ENCODE data around the gene MYO9A. TPM values are rescaled to one million over a fixed set of nuclear protein-coding genes. Genes with fewer than 3 reads are reported as not detected.

Gene MYO9A
- total RNA-seq, 2 donors from 2014 or later = 12.9 to 27.8 TPM

- H3K27me3 ChIP-seq = no peaks in the 10 kb centered on the region
- intact Hi-C loops (cut with DNase I) = no loop called here
- 90 to 93% methylated on average over 6 of the region's 6 CpGs for WGBS, 2 donors
- H3K9me3 ChIP-seq = no peaks in the 10 kb centered on the region
- no peak overlapping the region for H3K27ac ChIP-seq
- no peak for DNase-seq
- no peak overlapping the region for H3K4me3 ChIP-seq
- no peaks in the 10 kb centered on the region for H3K4me1 ChIP-seq
- no peaks in the 10 kb centered on the region for H3K36me3 ChIP-seq (replicated peaks in 1 of 2; ENCODE audit: insufficient read depth in 1 of 2, low read depth in 2 of 2)
- no peak for TF ChIP-seq CTCF (IDR thresholded peaks at IDR 0.05)
- no peak for TF ChIP-seq POLR2A (IDR thresholded peaks at IDR 0.05)
- no peak for ATAC-seq
These were observed 177.9 kb downstream of the MYO9A start for GRCh38 chr15:71939981-71940588.

GRCh38 chr15:71937650-71938311 lies 180.2 kb downstream of the MYO9A start:
- DNase-seq = no peak
- no peak overlapping the region for H3K27ac ChIP-seq
- TF ChIP-seq POLR2A (IDR thresholded peaks at IDR 0.05) (no peak), CTCF (IDR thresholded peaks at IDR 0.05) (no peak)
- H3K4me1 ChIP-seq = no peaks in the 10 kb centered on the region
- intact Hi-C loops (cut with DNase I) = no loop called here
- H3K9me3 ChIP-seq = no peaks in the 10 kb centered on the region
- H3K27me3 ChIP-seq = no peaks in the 10 kb centered on the region
- no peak for ATAC-seq
- 84 to 91% methylated on average over 3 of the region's 3 CpGs for WGBS, 2 donors
- no peak overlapping the region for H3K4me3 ChIP-seq
- no peaks in the 10 kb centered on the region for H3K36me3 ChIP-seq (replicated peaks in 1 of 2; ENCODE audit: insufficient read depth in 1 of 2, low read depth in 2 of 2)

GRCh38 chr15:71934446-71934845 lies 183.5 kb downstream of the MYO9A start:
- no peak overlapping the region for H3K27ac ChIP-seq
- no peaks in the 10 kb centered on the region for H3K36me3 ChIP-seq (replicated peaks in 1 of 2; ENCODE audit: insufficient read depth in 1 of 2, low read depth in 2 of 2)
- TF ChIP-seq POLR2A (IDR thresholded peaks at IDR 0.05) = no peak
- TF ChIP-seq CTCF (IDR thresholded peaks at IDR 0.05) = no peak
- DNase-seq (no peak), ATAC-seq (no peak)
- H3K9me3 ChIP-seq = peaks cover 0 to 7% (median 0%) of the 10 kb centered on the region in 3 donors
- no peak overlapping the region for H3K4me3 ChIP-seq
- no peaks in the 10 kb centered on the region for H3K27me3 ChIP-seq
- intact Hi-C loops (cut with DNase I) = no loop called here
- WGBS, 2 donors = 62 to 67% methylated on average over 3 of the region's 3 CpGs
- no peaks in the 10 kb centered on the region for H3K4me1 ChIP-seq

- intact Hi-C loops (cut with DNase I) = no loop called here
- no peaks in the 10 kb centered on the region for H3K36me3 ChIP-seq (replicated peaks in 1 of 2; ENCODE audit: insufficient read depth in 1 of 2, low read depth in 2 of 2)
- 81 to 96% methylated on average over 2 of the region's 2 CpGs for WGBS, 2 donors
These were observed 185.3 kb downstream of the MYO9A start for GRCh38 chr15:71932689-71933088.

GRCh38 chr15:71931261-71931660 lies 186.7 kb downstream of the MYO9A start:
- intact Hi-C loops (cut with DNase I) = no loop called here

More at GRCh38 chr15:71932689-71933088, 185.3 kb downstream of the MYO9A start:
- Histone ChIP-seq H3K27me3 (no peaks in the 10 kb centered on the region), H3K27ac (no peak overlapping the region), H3K9me3 (peaks cover 0 to 7% (median 0%) of the 10 kb centered on the region in 3 donors), H3K4me1 (no peaks in the 10 kb centered on the region), H3K4me3 (no peak overlapping the region)
- DNase-seq = no peak
- TF ChIP-seq POLR2A (IDR thresholded peaks at IDR 0.05) = no peak
- no peak for ATAC-seq

More at GRCh38 chr15:71931261-71931660, 186.7 kb downstream of the MYO9A start:
- H3K27me3 ChIP-seq = no peaks in the 10 kb centered on the region
- H3K4me1 ChIP-seq = no peaks in the 10 kb centered on the region
- no peak for TF ChIP-seq POLR2A (IDR thresholded peaks at IDR 0.05)
- TF ChIP-seq CTCF (IDR thresholded peaks at IDR 0.05) = no peak
- no peaks in the 10 kb centered on the region for H3K36me3 ChIP-seq (replicated peaks in 1 of 2; ENCODE audit: insufficient read depth in 1 of 2, low read depth in 2 of 2)
- H3K9me3 ChIP-seq = peaks cover 0 to 7% (median 0%) of the 10 kb centered on the region in 3 donors
- H3K4me3 ChIP-seq = no peak overlapping the region
- no peak for DNase-seq
- H3K27ac ChIP-seq = no peak overlapping the region
- WGBS, 2 donors = 90 to 91% methylated on average over 1 of the region's 1 CpG
- no peak for ATAC-seq

Data from body of pancreas (tissue), 4 donors.